Measurements from ENCODE around the gene FAM200C. TPM values are rescaled to one million over a fixed set of nuclear protein-coding genes. Genes with fewer than 3 reads are reported as not detected.

The FAM200C gene
- total RNA-seq, 2 experiments from 2014 or later = 2.7 to 3.7 TPM

- Histone ChIP-seq H2AFZ (ENCODE audit: low read length) (no peak overlapping the region), H3K27ac (ENCODE audit: low read depth, low read length, poor library complexity, severe bottlenecking) (no peak overlapping the region), H3K4me3 (ENCODE audit: low read depth, low read length, poor library complexity, severe bottlenecking) (no peak overlapping the region), H3K4me2 (ENCODE audit: low read length) (no peak overlapping the region), H3K79me2 (ENCODE audit: insufficient read depth, low read depth, low read length) (no peaks in the 10 kb centered on the region), H3K9me3 (ENCODE audit: low read length) (no peaks in the 10 kb centered on the region), H3K9me2 (ENCODE audit: insufficient read depth, low read length) (no peaks in the 10 kb centered on the region), H3K4me1 (ENCODE audit: insufficient read depth, low read length, poor library complexity, severe bottlenecking) (no peaks in the 10 kb centered on the region), H4K20me1 (ENCODE audit: insufficient read depth, low read length) (no peaks in the 10 kb centered on the region), H3K36me3 (ENCODE audit: insufficient read depth, low read length) (no peaks in the 10 kb centered on the region)
- CTCF ChIA-PET (ENCODE audit: unreplicated experiment) = no interaction called here
- no TSS peak for BruUV-seq (replicated peaks)
- intact Hi-C loops (cut with micrococcal nuclease; ENCODE audit: unreplicated experiment) = no loop called here
- TF ChIP-seq EZH2phosphoT487 (IDR thresholded peaks at IDR 0.05; ENCODE audit: borderline replicate concordance, low read depth, low read length) = no peak
- TF ChIP-seq CTCF (conservative IDR thresholded peaks at IDR 0.05; ENCODE audit: low read length) = no peak
- POLR2A ChIA-PET = interaction anchor here (0.6 kb wide), 1 partner anchor 279 kb away, joined by 5 read pairs; no protein-coding TSS in a partner anchor
- DNase-seq (ENCODE audit: low spot score) = no peak
Observed at GRCh38 chr5:160375166-160375565, 24.7 kb downstream of the FAM200C start.

- Histone ChIP-seq H4K20me1 (ENCODE audit: insufficient read depth, low read length) (no peaks in the 10 kb centered on the region), H3K79me2 (ENCODE audit: insufficient read depth, low read depth, low read length) (no peaks in the 10 kb centered on the region), H3K36me3 (ENCODE audit: insufficient read depth, low read length) (no peaks in the 10 kb centered on the region), H2AFZ (ENCODE audit: low read length) (no peak overlapping the region), H3K9me3 (ENCODE audit: low read length) (no peaks in the 10 kb centered on the region), H3K4me1 (ENCODE audit: insufficient read depth, low read length, poor library complexity, severe bottlenecking) (no peaks in the 10 kb centered on the region), H3K4me3 (ENCODE audit: low read depth, low read length, poor library complexity, severe bottlenecking) (no peak overlapping the region), H3K27ac (ENCODE audit: low read depth, low read length, poor library complexity, severe bottlenecking) (no peak overlapping the region), H3K9me2 (ENCODE audit: insufficient read depth, low read length) (no peaks in the 10 kb centered on the region), H3K4me2 (ENCODE audit: low read length) (no peak overlapping the region)
- TF ChIP-seq CTCF (conservative IDR thresholded peaks at IDR 0.05; ENCODE audit: low read length) = no peak
- no peak for TF ChIP-seq EZH2phosphoT487 (IDR thresholded peaks at IDR 0.05; ENCODE audit: borderline replicate concordance, low read depth, low read length)
- POLR2A ChIA-PET = interaction anchor here (0.7 kb wide), 1 partner anchor 209 kb away, joined by 3 read pairs; no protein-coding TSS in a partner anchor
- BruUV-seq (replicated peaks) = no TSS peak
- intact Hi-C loops (cut with micrococcal nuclease; ENCODE audit: unreplicated experiment) = no loop called here
- CTCF ChIA-PET (ENCODE audit: unreplicated experiment) = no interaction called here
- no peak for DNase-seq (ENCODE audit: low spot score)
Observed at GRCh38 chr5:160371294-160371693, 28.6 kb downstream of the FAM200C start.

- Histone ChIP-seq H3K36me3 (ENCODE audit: insufficient read depth, low read length) (no peaks in the 10 kb centered on the region), H3K9me2 (ENCODE audit: insufficient read depth, low read length) (no peaks in the 10 kb centered on the region), H2AFZ (ENCODE audit: low read length) (no peak overlapping the region), H3K4me3 (ENCODE audit: low read depth, low read length, poor library complexity, severe bottlenecking) (no peak overlapping the region), H4K20me1 (ENCODE audit: insufficient read depth, low read length) (no peaks in the 10 kb centered on the region), H3K4me1 (ENCODE audit: insufficient read depth, low read length, poor library complexity, severe bottlenecking) (no peaks in the 10 kb centered on the region), H3K4me2 (ENCODE audit: low read length) (peak overlapping the region; percentile 23; the same call in 1 of the 2 replicates), H3K79me2 (ENCODE audit: insufficient read depth, low read depth, low read length) (no peaks in the 10 kb centered on the region), H3K9me3 (ENCODE audit: low read length) (no peaks in the 10 kb centered on the region), H3K27ac (ENCODE audit: low read depth, low read length, poor library complexity, severe bottlenecking) (no peak overlapping the region)
- ChIA-PET POLR2A (interaction anchor here (0.7 kb wide), 1 partner anchor 118 kb away, joined by 3 read pairs; no protein-coding TSS in a partner anchor), CTCF (ENCODE audit: unreplicated experiment) (no interaction called here)
- TF ChIP-seq CTCF (conservative IDR thresholded peaks at IDR 0.05; ENCODE audit: low read length) (no peak), EZH2phosphoT487 (IDR thresholded peaks at IDR 0.05; ENCODE audit: borderline replicate concordance, low read depth, low read length) (no peak)
- no peak for DNase-seq (ENCODE audit: low spot score)
- no TSS peak for BruUV-seq (replicated peaks)
- intact Hi-C loops (cut with micrococcal nuclease; ENCODE audit: unreplicated experiment) = no loop called here
Observed at GRCh38 chr5:160370713-160371034, 29.2 kb downstream of the FAM200C start.
